Mesendoderm (in vitro differentiated cells): ENCODE data around the gene OR2Z1.
A peak's percentile ranks its signal among the peaks of the same experiment; 100 is the strongest.

Experiments used
- DNase-seq: peaks from one replicate; pipeline ENCODE4 v3.0.0; 2013
- H2AK5ac ChIP-seq: 2 replicates; pipeline ENCODE4 v1.6.1; 2013; ENCODE audit warnings: low read length, inconsistent platforms
- H2BK120ac ChIP-seq: 2 replicates; pipeline ENCODE4 v1.6.1; 2013; ENCODE audit warnings: low read depth, mild to moderate bottlenecking, low read length, moderate library complexity, mixed read lengths
- H2BK15ac ChIP-seq: replicated peaks from 2 replicates; pipeline ENCODE4 v1.6.1; 2013; ENCODE audit warnings: low read depth, mild to moderate bottlenecking, moderate library complexity
- H2BK5ac ChIP-seq: 2 replicates; pipeline ENCODE4 v1.6.1; 2013; ENCODE audit warnings: low read length, inconsistent platforms
- H3K18ac ChIP-seq: 2 replicates; pipeline ENCODE4 v1.6.1; 2013; ENCODE audit warnings: mild to moderate bottlenecking, low read length, mixed read lengths
- H3K23ac ChIP-seq: one replicate; pipeline ENCODE4 v1.6.1; 2013; ENCODE audit warnings: low read length
- H3K27ac ChIP-seq: 2 replicates; pipeline ENCODE4 v1.5.1; 2013; ENCODE audit warnings: low read depth, mild to moderate bottlenecking, inconsistent platforms, low read length, moderate library complexity
- H3K27me3 ChIP-seq: 2 replicates; pipeline ENCODE4 v1.6.1; 2013; ENCODE audit warnings: low read length, control low read depth, mild to moderate bottlenecking, inconsistent platforms; ENCODE audit not compliant: insufficient read depth, poor library complexity
- H3K36me3 ChIP-seq: 2 replicates; pipeline ENCODE4 v1.6.1; 2013; ENCODE audit warnings: low read length, inconsistent platforms; ENCODE audit not compliant: control insufficient read depth, insufficient read depth
- H3K4ac ChIP-seq: one replicate; pipeline ENCODE4 v1.6.1; 2013; ENCODE audit warnings: low read depth, mild to moderate bottlenecking, low read length, moderate library complexity
- H3K4me1 ChIP-seq: 2 replicates; pipeline ENCODE4 v1.6.1; 2013; ENCODE audit warnings: low read depth, low read length, inconsistent platforms; ENCODE audit not compliant: control insufficient read depth
- H3K4me2 ChIP-seq: 2 replicates; pipeline ENCODE4 v1.6.1; 2013; ENCODE audit warnings: low read length
- H3K4me3 ChIP-seq: 2 replicates; pipeline ENCODE4 v1.5.1; 2013; ENCODE audit warnings: mild to moderate bottlenecking, low read length
- H3K56ac ChIP-seq: one replicate; pipeline ENCODE4 v1.6.1; 2013; ENCODE audit warnings: low read length
- H3K79me1 ChIP-seq: 2 replicates; pipeline ENCODE4 v1.6.1; 2013; ENCODE audit warnings: low read length, inconsistent platforms
- H3K79me2 ChIP-seq: 2 replicates; pipeline ENCODE4 v1.6.1; 2013; ENCODE audit warnings: mild to moderate bottlenecking, low read length; ENCODE audit not compliant: control insufficient read depth, insufficient read depth
- H3K9ac ChIP-seq: 2 replicates; pipeline ENCODE4 v1.6.1; 2013; ENCODE audit warnings: low read length, inconsistent platforms
- H4K5ac ChIP-seq: one replicate; pipeline ENCODE4 v1.6.1; 2013; ENCODE audit warnings: low read length
- H4K8ac ChIP-seq: one replicate; pipeline ENCODE4 v1.6.1; 2013; ENCODE audit warnings: low read depth, mild to moderate bottlenecking, control low read depth, low read length, moderate library complexity
- WGBS: extraction: QIAGEN DNeasy Blood & Tissue Kit; methylation state at CpG from one replicate; pipeline ENCODE4 v1.1.7; 2013; ENCODE audit warnings: low lambda C conversion rate, missing lambda C conversion rate; ENCODE audit not compliant: insufficient coverage; ENCODE audit errors: extremely low coverage; 5-methylcytosine and 5-hydroxymethylcytosine counted together

OR2Z1 gene

GRCh38 chr19:8697671-8698432, 23.6 kb upstream of the OR2Z1 start:
- Histone ChIP-seq H4K5ac (no peak overlapping the region), H3K79me2 (no peaks in the 10 kb centered on the region), H3K23ac (no peak overlapping the region), H2BK120ac (no peak overlapping the region), H2AK5ac (no peak overlapping the region), H3K27me3 (no peaks in the 10 kb centered on the region), H3K18ac (no peak overlapping the region), H2BK15ac (no peak overlapping the region), H3K9ac (no peak overlapping the region), H3K56ac (no peak overlapping the region), H2BK5ac (no peak overlapping the region), H3K4me1 (no peaks in the 10 kb centered on the region), H3K4me3 (no peak overlapping the region), H3K79me1 (no peaks in the 10 kb centered on the region), H3K4me2 (no peak overlapping the region), H3K27ac (no peak overlapping the region), H4K8ac (no peak overlapping the region), H3K4ac (no peak overlapping the region), H3K36me3 (no peaks in the 10 kb centered on the region)
- DNase-seq, result peak; percentile 37
- WGBS, result no CpG with 5 or more reads among the region's 60 CpGs

DNA sequence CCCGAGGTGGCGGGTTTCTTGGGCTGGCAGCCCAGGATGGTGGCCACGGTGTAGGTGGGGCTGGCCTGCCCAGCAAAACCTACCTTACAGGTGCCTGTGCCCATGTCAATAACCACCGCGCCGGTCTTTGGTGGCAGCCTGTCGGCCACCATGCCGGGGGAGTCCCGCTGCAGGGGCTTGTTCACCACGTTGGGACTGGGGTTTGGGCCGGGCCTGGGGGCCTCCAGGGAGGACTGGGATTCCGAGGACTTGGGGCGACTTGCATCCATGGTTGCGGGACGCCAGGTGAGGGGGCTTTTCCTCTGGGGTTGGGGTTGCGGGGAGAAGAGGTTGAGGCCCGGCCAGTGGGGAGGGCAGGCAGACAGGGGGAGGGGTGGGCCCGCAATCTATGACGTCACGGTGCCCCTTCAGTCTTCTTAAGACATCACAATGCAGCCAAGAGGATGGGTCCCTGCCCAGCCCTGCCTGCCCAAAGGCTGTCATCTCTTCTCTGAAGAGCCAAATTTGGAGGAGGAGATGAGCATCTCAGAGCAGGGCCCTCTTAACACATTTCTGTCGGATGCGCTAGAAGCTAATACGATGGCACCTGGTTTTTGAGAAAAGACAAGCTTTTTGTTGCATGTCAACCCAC, 22.9 kb upstream of the OR2Z1 start, which contains the start of gene ACTL9:
TSS of gene ACTL9 (minus strand) at position 363 of the 631 bp plus-strand sequence. CDS start at position 269, 94 bp downstream.
- Histone ChIP-seq H3K79me1 (no peaks in the 10 kb centered on the region), H4K8ac (no peak within 1 kb of the TSS), H3K4me3 (no peak within 1 kb of the TSS), H3K18ac (no peak within 1 kb of the TSS), H3K79me2 (no peaks in the 10 kb centered on the region), H2BK5ac (no peak within 1 kb of the TSS), H2AK5ac (no peak within 1 kb of the TSS), H3K56ac (no peak within 1 kb of the TSS), H3K9ac (no peak within 1 kb of the TSS), H2BK15ac (no peak within 1 kb of the TSS), H3K4me2 (no peak within 1 kb of the TSS), H3K27me3 (no peaks in the 10 kb centered on the region), H3K23ac (no peak within 1 kb of the TSS), H4K5ac (no peak within 1 kb of the TSS), H3K4me1 (no peaks in the 10 kb centered on the region), H2BK120ac (no peak within 1 kb of the TSS), H3K27ac (no peak within 1 kb of the TSS), H3K36me3 (no peaks in the 10 kb centered on the region), H3K4ac (no peak within 1 kb of the TSS)
- WGBS, result no CpG with 5 or more reads among the region's 23 CpGs
- DNase-seq, result no peak

GRCh38 chr19:8699908-8700307, 21.5 kb upstream of the OR2Z1 start:
- H3K9ac ChIP-seq, result no peak overlapping the region
- no peaks in the 10 kb centered on the region for H3K27me3 ChIP-seq
- no peak overlapping the region for H2AK5ac ChIP-seq
- no peak overlapping the region for H2BK120ac ChIP-seq
- no peak for DNase-seq
- H3K4me1 ChIP-seq, result no peaks in the 10 kb centered on the region
- H3K4ac ChIP-seq, result no peak overlapping the region
- no peak overlapping the region for H2BK5ac ChIP-seq
- H3K18ac ChIP-seq, result no peak overlapping the region
- H3K27ac ChIP-seq, result no peak overlapping the region
- H3K56ac ChIP-seq, result no peak overlapping the region
- H3K36me3 ChIP-seq, result no peaks in the 10 kb centered on the region
- H3K79me2 ChIP-seq, result no peaks in the 10 kb centered on the region
- H4K5ac ChIP-seq, result no peak overlapping the region
- H3K79me1 ChIP-seq, result no peaks in the 10 kb centered on the region
- H3K4me2 ChIP-seq, result no peak overlapping the region
- H2BK15ac ChIP-seq, result no peak overlapping the region
- no peak overlapping the region for H4K8ac ChIP-seq
- H3K23ac ChIP-seq, result no peak overlapping the region
- no peak overlapping the region for H3K4me3 ChIP-seq

DNA sequence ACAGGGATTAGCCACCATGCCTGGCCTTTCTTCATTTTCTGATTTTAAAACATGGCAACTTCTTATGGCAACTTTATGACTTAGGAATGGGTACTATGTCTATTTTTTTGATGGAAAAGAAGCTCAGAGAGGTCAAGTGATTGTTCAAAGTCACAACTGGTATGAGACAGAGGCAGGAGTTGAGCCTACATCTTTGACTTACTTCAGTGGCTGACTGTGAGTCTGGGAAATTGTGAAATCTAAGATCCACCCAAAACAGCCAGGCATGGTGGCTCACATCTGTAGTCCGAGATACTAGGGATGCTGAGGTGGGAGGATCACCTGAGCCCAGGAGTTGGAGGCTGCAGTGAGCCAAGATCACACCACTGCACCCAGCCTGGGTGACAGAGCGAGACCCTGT, 20.5 kb upstream of the OR2Z1 start:
- H3K4me2 ChIP-seq, result no peak overlapping the region
- no peak overlapping the region for H3K4ac ChIP-seq
- no peak overlapping the region for H3K27ac ChIP-seq
- H3K79me2 ChIP-seq, result no peaks in the 10 kb centered on the region
- no peaks in the 10 kb centered on the region for H3K36me3 ChIP-seq
- no peak for DNase-seq
- H2BK5ac ChIP-seq, result no peak overlapping the region
- no peak overlapping the region for H3K23ac ChIP-seq
- H3K27me3 ChIP-seq, result no peaks in the 10 kb centered on the region
- H3K79me1 ChIP-seq, result no peaks in the 10 kb centered on the region
- H2BK120ac ChIP-seq, result no peak overlapping the region
- no peak overlapping the region for H2BK15ac ChIP-seq
- no CpG with 5 or more reads among the region's 2 CpGs for WGBS
- H3K56ac ChIP-seq, result no peak overlapping the region
- no peak overlapping the region for H4K8ac ChIP-seq
- no peaks in the 10 kb centered on the region for H3K4me1 ChIP-seq
- no peak overlapping the region for H3K4me3 ChIP-seq
- no peak overlapping the region for H3K9ac ChIP-seq
- H2AK5ac ChIP-seq, result no peak overlapping the region
- no peak overlapping the region for H4K5ac ChIP-seq
- no peak overlapping the region for H3K18ac ChIP-seq

DNA sequence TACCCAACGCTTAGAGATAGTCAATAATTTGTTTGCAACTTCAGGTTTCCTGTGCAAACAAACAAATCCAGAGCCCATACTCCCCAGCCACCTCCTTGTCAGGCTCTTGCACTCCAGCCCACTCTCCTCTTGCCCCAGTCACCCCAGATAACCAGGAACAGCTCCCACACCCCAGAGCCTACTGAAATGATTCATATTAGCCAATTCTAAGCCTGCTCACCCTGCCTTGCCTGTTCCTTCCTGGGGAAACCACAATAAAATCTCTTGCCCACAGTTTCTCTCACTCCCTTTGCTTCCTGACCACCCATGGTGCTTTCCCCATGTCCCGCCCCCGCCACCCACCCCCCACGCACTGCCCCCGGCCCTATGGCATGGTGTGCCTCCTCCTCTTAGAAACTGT, 19.1 kb upstream of the OR2Z1 start:
- Histone ChIP-seq H3K79me2 (no peaks in the 10 kb centered on the region), H3K18ac (no peak overlapping the region), H4K5ac (no peak overlapping the region), H3K56ac (no peak overlapping the region), H3K27ac (no peak overlapping the region), H3K4me1 (no peaks in the 10 kb centered on the region), H3K27me3 (no peaks in the 10 kb centered on the region), H2AK5ac (no peak overlapping the region), H3K4me3 (no peak overlapping the region), H3K36me3 (no peaks in the 10 kb centered on the region), H3K79me1 (no peaks in the 10 kb centered on the region), H3K23ac (no peak overlapping the region), H2BK15ac (no peak overlapping the region), H2BK5ac (no peak overlapping the region), H2BK120ac (no peak overlapping the region), H3K4ac (no peak overlapping the region), H3K4me2 (no peak overlapping the region), H3K9ac (no peak overlapping the region), H4K8ac (no peak overlapping the region)
- DNase-seq, result no peak
- WGBS, result no CpG with 5 or more reads among the region's 5 CpGs
